GM12892 (cell line): Measurements from ENCODE around the gene ZBTB7C.

Experiments used
- POLR2A ChIP-seq: IDR thresholded peaks from 2 replicates; pipeline ENCODE4 v1.6.1; 2011; ENCODE audit warnings: low read depth, low read length, control low read depth
- POLR2AphosphoS5 ChIP-seq: IDR thresholded peaks from 2 replicates; pipeline ENCODE4 v1.6.1; 2011; ENCODE audit warnings: low read depth, low read length, control low read depth
- TAF1 ChIP-seq: IDR thresholded peaks from 2 replicates; pipeline ENCODE4 v1.6.1; 2011; ENCODE audit warnings: low read depth, mild to moderate bottlenecking, control low read depth, low read length, borderline replicate concordance

- TF ChIP-seq TAF1: no peak
- no peak for TF ChIP-seq POLR2AphosphoS5
- no peak for TF ChIP-seq POLR2A
Observed at GRCh38 chr18:48176909-48177308, 232.3 kb downstream of the ZBTB7C start.
